Fibroblast of lung (primary cell): ENCODE results near the gene PHRF1. TPM values are rescaled to one million over a fixed set of nuclear protein-coding genes. Genes with fewer than 3 reads are reported as not detected.

Experiments used
- DNase-seq, 2 donors: peaks; one replicate each; pipeline versions ENCODE4 v3.0.0 to v3.0.0-alpha.2; 2010; ENCODE audit warnings: low read depth in 2 of 2
- H2AFZ ChIP-seq: 2 replicates; pipeline ENCODE4 v1.5.1; 2012; ENCODE audit warnings: low read length, control low read depth, inconsistent platforms
- H3K27ac ChIP-seq: 2 replicates; pipeline ENCODE4 v1.5.1; 2011; ENCODE audit warnings: low read length, control low read depth; ENCODE audit not compliant: insufficient read depth
- H3K27me3 ChIP-seq: 2 replicates; pipeline ENCODE4 v1.5.1; 2011; ENCODE audit warnings: mild to moderate bottlenecking, low read length; ENCODE audit not compliant: control insufficient read depth, insufficient read depth
- H3K36me3 ChIP-seq: 2 replicates; pipeline ENCODE4 v1.5.1; 2011; ENCODE audit warnings: low read length; ENCODE audit not compliant: control insufficient read depth, insufficient read depth
- H3K4me1 ChIP-seq: 2 replicates; pipeline ENCODE4 v1.5.1; 2011; ENCODE audit warnings: low read length; ENCODE audit not compliant: control insufficient read depth, insufficient read depth; ENCODE audit errors: extremely low read depth
- H3K4me2 ChIP-seq: 2 replicates; pipeline ENCODE4 v1.5.1; 2011; ENCODE audit warnings: low read length, control low read depth; ENCODE audit not compliant: insufficient read depth; ENCODE audit errors: extremely low read depth
- H3K4me3 ChIP-seq, 4 experiments: fragments of 200-600 bp in 1 of 4; sonication (generic) in 1 of 4; replicated peaks in 1 of 4; 2 replicates each; pipeline ENCODE4 v1.5.1; 2011 to 2016; ENCODE audit warnings: low read length in 4 of 4, low read depth in 3 of 4, mild to moderate bottlenecking in 3 of 4, control low read depth in 2 of 4, inconsistent platforms in 1 of 4, mixed read lengths in 1 of 4; ENCODE audit not compliant: insufficient read depth in 1 of 4; ENCODE audit errors: control extremely low read depth in 1 of 4
- H3K79me2 ChIP-seq: 2 replicates; pipeline ENCODE4 v1.5.1; 2012; ENCODE audit warnings: mild to moderate bottlenecking, low read length, inconsistent platforms; ENCODE audit not compliant: control insufficient read depth, insufficient read depth
- H3K9ac ChIP-seq: 2 replicates; pipeline ENCODE4 v1.5.1; 2011; ENCODE audit warnings: mild to moderate bottlenecking, low read length, control low read depth; ENCODE audit not compliant: insufficient read depth
- H3K9me3 ChIP-seq: 2 replicates; pipeline ENCODE4 v1.5.1; 2012; ENCODE audit warnings: low read depth, low read length; ENCODE audit not compliant: control insufficient read depth, insufficient read depth
- H4K20me1 ChIP-seq: 2 replicates; pipeline ENCODE4 v1.5.1; 2011; ENCODE audit warnings: low read length; ENCODE audit not compliant: control insufficient read depth, insufficient read depth; ENCODE audit errors: extremely low read depth
- EZH2 ChIP-seq: IDR thresholded peaks from 2 replicates; pipeline ENCODE4 v1.5.1; 2012; ENCODE audit warnings: low read length, control low read depth, mild to moderate bottlenecking; ENCODE audit errors: missing control alignments
- polyA plus RNA-seq, 2 donors: library from polyadenylated mRNA; depleted of rRNA in 1 of 2; stranded (reverse) in 1 of 2; unstranded in 1 of 2; fragments of >200 nt; gene quantifications; 2 replicates each; pipeline ENCODE4 v1.2.1, GENCODE V29; 2011 to 2012; ENCODE audit warnings: missing spikeins in 1 of 2
- total RNA-seq: library from RNA; depleted of rRNA; stranded (reverse); fragments of >200 nt; gene quantifications from 2 replicates; pipeline ENCODE4 v1.2.1, GENCODE V29; 2014
- TF ChIP-seq, protein P1 (sequence below), 2 donors: IDR thresholded peaks in 1 of 2; conservative IDR thresholded peaks in 1 of 2; 1 replicate in 1 of 2; 2 replicates in 1 of 2; pipeline ENCODE4 v1.5.1; 2011 to 2012; ENCODE audit warnings: low read length in 2 of 2, control low read depth in 1 of 2, inconsistent platforms in 1 of 2, low read depth in 1 of 2, mild to moderate bottlenecking in 1 of 2

Gene PHRF1
- total and polyA plus RNA-seq, 2 donors (not counting 1 experiment from before 2014, with no cell fraction given) = 5.9 to 16.8 TPM

DNA sequence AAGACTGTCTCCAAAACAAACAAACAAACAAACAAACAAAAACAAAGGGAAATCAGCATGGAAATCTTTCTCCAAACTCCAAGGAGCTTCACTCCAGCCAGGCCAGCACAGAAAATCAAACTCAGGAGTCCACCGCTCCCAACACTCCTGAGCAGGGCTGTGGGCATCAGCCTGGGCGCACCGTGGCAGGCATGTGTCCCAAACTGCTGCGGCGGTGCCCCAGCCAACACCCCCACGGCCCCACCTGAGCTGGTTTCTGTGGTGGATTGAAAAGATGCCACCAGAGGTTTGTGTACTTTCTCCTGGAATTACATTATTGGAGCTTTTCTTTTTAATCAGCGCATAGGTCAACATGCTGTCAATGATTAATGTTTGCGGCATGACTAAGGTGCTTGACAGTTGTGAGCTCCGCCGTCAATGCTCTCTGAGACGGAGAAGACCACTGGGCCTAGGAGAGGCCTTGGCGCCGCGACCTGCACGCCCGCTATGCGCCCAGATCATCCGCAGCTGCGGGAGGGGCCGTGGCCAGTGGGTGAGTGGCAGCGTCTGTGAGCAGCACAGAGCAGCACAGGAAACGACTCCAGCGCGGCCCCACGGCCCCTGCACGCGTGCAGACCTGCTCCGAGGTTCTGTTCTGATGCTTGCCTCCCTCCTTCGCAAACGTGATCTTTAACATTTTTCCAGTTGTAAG lies 78.9 kb downstream of the PHRF1 start:
- no peaks in the 10 kb centered on the region for H3K79me2 ChIP-seq
- DNase-seq = no peak
- no peaks in the 10 kb centered on the region for H4K20me1 ChIP-seq
- H3K36me3 ChIP-seq = peaks cover 6% of the 10 kb centered on the region
- no peak overlapping the region for H3K4me3 ChIP-seq
- H2AFZ ChIP-seq = no peak overlapping the region
- TF ChIP-seq, protein P1, sequence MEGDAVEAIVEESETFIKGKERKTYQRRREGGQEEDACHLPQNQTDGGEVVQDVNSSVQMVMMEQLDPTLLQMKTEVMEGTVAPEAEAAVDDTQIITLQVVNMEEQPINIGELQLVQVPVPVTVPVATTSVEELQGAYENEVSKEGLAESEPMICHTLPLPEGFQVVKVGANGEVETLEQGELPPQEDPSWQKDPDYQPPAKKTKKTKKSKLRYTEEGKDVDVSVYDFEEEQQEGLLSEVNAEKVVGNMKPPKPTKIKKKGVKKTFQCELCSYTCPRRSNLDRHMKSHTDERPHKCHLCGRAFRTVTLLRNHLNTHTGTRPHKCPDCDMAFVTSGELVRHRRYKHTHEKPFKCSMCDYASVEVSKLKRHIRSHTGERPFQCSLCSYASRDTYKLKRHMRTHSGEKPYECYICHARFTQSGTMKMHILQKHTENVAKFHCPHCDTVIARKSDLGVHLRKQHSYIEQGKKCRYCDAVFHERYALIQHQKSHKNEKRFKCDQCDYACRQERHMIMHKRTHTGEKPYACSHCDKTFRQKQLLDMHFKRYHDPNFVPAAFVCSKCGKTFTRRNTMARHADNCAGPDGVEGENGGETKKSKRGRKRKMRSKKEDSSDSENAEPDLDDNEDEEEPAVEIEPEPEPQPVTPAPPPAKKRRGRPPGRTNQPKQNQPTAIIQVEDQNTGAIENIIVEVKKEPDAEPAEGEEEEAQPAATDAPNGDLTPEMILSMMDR (conservative IDR thresholded peaks at IDR 0.05 in 1 of 2, IDR thresholded peaks at IDR 0.05 in 1 of 2; ENCODE audit: low read depth in 1 of 2, low read length in 2 of 2) = no peak
- TF ChIP-seq EZH2 = no peak
- no peak overlapping the region for H3K4me2 ChIP-seq
- no peaks in the 10 kb centered on the region for H3K9me3 ChIP-seq
- H3K27me3 ChIP-seq = no peaks in the 10 kb centered on the region
- no peak overlapping the region for H3K9ac ChIP-seq
- H3K4me1 ChIP-seq = no peaks in the 10 kb centered on the region
- no peak overlapping the region for H3K27ac ChIP-seq

DNA sequence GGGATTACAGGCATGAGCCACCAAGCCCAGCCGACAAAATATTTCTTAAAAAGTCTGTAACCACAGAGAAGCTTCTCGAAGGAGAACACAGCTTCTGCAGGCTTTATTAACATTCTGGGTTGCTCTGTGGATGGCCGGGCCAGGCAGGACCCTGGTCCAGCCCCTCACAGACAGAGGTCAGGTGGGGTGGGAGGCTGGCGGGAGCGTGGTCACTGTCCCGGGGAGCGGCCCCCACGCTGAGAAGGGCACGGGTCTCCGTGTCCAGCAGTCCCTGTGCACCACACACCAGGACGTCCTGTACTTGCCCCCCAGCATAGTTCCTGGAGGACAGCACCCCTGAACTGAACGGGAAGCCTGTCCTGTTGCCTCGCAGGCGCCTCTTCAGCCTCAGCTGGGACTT lies 80.2 kb downstream of the PHRF1 start:
- no peak for DNase-seq
- no peaks in the 10 kb centered on the region for H3K9me3 ChIP-seq
- H3K27me3 ChIP-seq = no peaks in the 10 kb centered on the region
- no peaks in the 10 kb centered on the region for H3K4me1 ChIP-seq
- H3K4me3 ChIP-seq = no peak overlapping the region
- H3K4me2 ChIP-seq = no peak overlapping the region
- no peak for TF ChIP-seq EZH2
- TF ChIP-seq, protein P1 (conservative IDR thresholded peaks at IDR 0.05 in 1 of 2, IDR thresholded peaks at IDR 0.05 in 1 of 2; ENCODE audit: low read depth in 1 of 2, low read length in 2 of 2) = no peak
- H3K79me2 ChIP-seq = no peaks in the 10 kb centered on the region
- no peaks in the 10 kb centered on the region for H4K20me1 ChIP-seq
- no peak overlapping the region for H2AFZ ChIP-seq
- H3K9ac ChIP-seq = no peak overlapping the region
- peaks cover 6% of the 10 kb centered on the region for H3K36me3 ChIP-seq
- H3K27ac ChIP-seq = no peak overlapping the region

DNA sequence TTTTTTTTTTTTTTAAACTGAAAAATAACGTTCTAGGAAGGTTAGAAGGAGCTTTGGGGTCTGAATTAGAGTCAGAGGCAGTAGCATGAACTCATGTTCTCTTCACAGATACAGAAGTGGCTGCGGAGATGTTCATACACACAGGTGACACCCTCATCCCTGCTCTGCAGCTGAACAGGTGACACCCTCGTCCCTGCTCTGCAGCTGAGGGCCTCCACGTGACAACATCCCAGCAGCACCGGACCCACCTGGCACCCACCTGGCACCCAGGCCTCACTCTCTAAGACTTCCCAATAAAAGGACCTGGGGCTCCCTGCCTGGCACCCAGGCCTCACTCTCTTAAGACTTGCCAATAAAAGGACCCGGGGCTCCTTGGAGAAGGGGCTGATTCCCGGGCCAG lies 80.6 kb downstream of the PHRF1 start:
- Histone ChIP-seq H3K36me3 (peaks cover 6% of the 10 kb centered on the region), H3K27ac (no peak overlapping the region), H3K9me3 (no peaks in the 10 kb centered on the region), H3K4me1 (no peaks in the 10 kb centered on the region), H3K79me2 (no peaks in the 10 kb centered on the region), H2AFZ (no peak overlapping the region), H3K4me3 (no peak overlapping the region), H3K27me3 (no peaks in the 10 kb centered on the region), H3K9ac (no peak overlapping the region), H4K20me1 (no peaks in the 10 kb centered on the region), H3K4me2 (no peak overlapping the region)
- no peak for DNase-seq
- TF ChIP-seq EZH2 = no peak
- TF ChIP-seq, protein P1 (conservative IDR thresholded peaks at IDR 0.05 in 1 of 2, IDR thresholded peaks at IDR 0.05 in 1 of 2; ENCODE audit: low read depth in 1 of 2, low read length in 2 of 2) = no peak
